ENCODE data around the gene FARP1. TPM values are rescaled to one million over a fixed set of nuclear protein-coding genes. Genes with fewer than 3 reads are reported as not detected.

FARP1 gene
- total and polyA plus RNA-seq, 2 of the 8 experiments (the other 6 are each of a cell fraction or from before 2014, with no cell fraction given): 24.7 to 104 TPM

- FAIRE-seq (no peak), DNase-seq (ENCODE audit: low read depth in 1 of 2, low spot score in 2 of 2) (no peak)
- no peaks in the 10 kb centered on the region for H3K23me2 ChIP-seq (ENCODE audit: low read depth, low read length)
- ChIA-PET POLR2A (ENCODE audit: partially characterized antibody) (interaction anchor here (0.9 kb wide), 1 partner anchor 64 kb away, joined by 3 read pairs; no protein-coding TSS in a partner anchor), CTCF (ENCODE audit: partially characterized antibody) (interaction anchor here (0.6 to 9.6 kb wide), 4 partner anchors 12 to 66 kb away, joined by 3 to 115 read pairs (median 4); no protein-coding TSS in a partner anchor)
- no peak overlapping the region for H2AFZ ChIP-seq (ENCODE audit: low read length)
- no peak overlapping the region for H2AK5ac ChIP-seq (ENCODE audit: low read depth, low read length)
- H2BK5ac ChIP-seq (ENCODE audit: low read depth, low read length): no peak overlapping the region; the same call in 1 of the 2 replicates
- H2BK120ac ChIP-seq (replicated peaks; ENCODE audit: low read depth, low read length): no peak overlapping the region
- H3K14ac ChIP-seq (ENCODE audit: insufficient read length): no peak overlapping the region
- no peak overlapping the region for H3K27ac ChIP-seq (ENCODE audit: low read depth, low read length)
- H3K27me3 ChIP-seq (replicated peaks in 1 of 4; ENCODE audit: control insufficient read depth in 3 of 4, extremely low read depth in 1 of 4, insufficient read depth in 3 of 4, low read length in 3 of 4): no peaks in the 10 kb centered on the region
- peaks cover 12% of the 10 kb centered on the region for H3K79me1 ChIP-seq (ENCODE audit: low read depth, low read length)
- H3K18ac ChIP-seq (ENCODE audit: extremely low read depth, low read length): no peak overlapping the region
- no peak overlapping the region for H4K91ac ChIP-seq (replicated peaks; ENCODE audit: insufficient read length, low read length)
- no peak overlapping the region for H3K56ac ChIP-seq (replicated peaks; ENCODE audit: insufficient read length, low read depth, low read length)
- no peak overlapping the region for H2BK15ac ChIP-seq (ENCODE audit: low read length)
- no peak overlapping the region for H4K5ac ChIP-seq (ENCODE audit: insufficient read length, low read depth, low read length)
- H3K4me3 ChIP-seq (ENCODE audit: extremely low read depth in 1 of 4, insufficient read depth in 2 of 4, low read depth in 3 of 4, low read length in 4 of 4): no peak overlapping the region
- no peak overlapping the region for H2BK20ac ChIP-seq (ENCODE audit: low read length)
- peaks cover 11 to 44% (median 18%) of the 10 kb centered on the region in 4 experiments for H3K36me3 ChIP-seq (ENCODE audit: control insufficient read depth in 2 of 4, insufficient read depth in 4 of 4, low read length in 3 of 4)
- H3K4me2 ChIP-seq (ENCODE audit: insufficient read depth in 1 of 2, low read depth in 2 of 2, low read length in 2 of 2): no peak overlapping the region
- no peak overlapping the region for H3K4ac ChIP-seq (replicated peaks; ENCODE audit: insufficient read length, low read depth, low read length)
- H4K8ac ChIP-seq (ENCODE audit: extremely low read depth, insufficient read depth, low read length): no peak overlapping the region
- H3K9me3 ChIP-seq (ENCODE audit: insufficient read depth in 2 of 2, low read depth in 1 of 2, low read length in 1 of 2): no peaks in the 10 kb centered on the region
- peaks cover 7 to 18% of the 10 kb centered on the region in 2 experiments for H4K20me1 ChIP-seq (replicated peaks in 1 of 2; ENCODE audit: control insufficient read depth in 1 of 2, insufficient read depth in 2 of 2, low read length in 2 of 2)
- H2BK12ac ChIP-seq (ENCODE audit: low read depth, low read length): no peak overlapping the region
- peaks cover 0 to 20% of the 10 kb centered on the region in 2 experiments; a peak in 2 of 4 replicates for H3K79me2 ChIP-seq (ENCODE audit: control insufficient read depth in 1 of 2, insufficient read depth in 2 of 2, low read length in 2 of 2)
- peaks cover 0 to 3% (median 1%) of the 10 kb centered on the region in 4 experiments; a peak in 1 of 7 replicates for H3K4me1 ChIP-seq (replicated peaks in 1 of 4; ENCODE audit: control insufficient read depth in 3 of 4, insufficient read depth in 4 of 4, low read length in 3 of 4)
- 94% methylated on average over 8 of the region's 8 CpGs; no CpG with 5 or more reads in 1 of the 2 experiments for WGBS, 2 experiments (ENCODE audit: extremely low coverage in 1 of 2, insufficient coverage in 1 of 2, insufficient read length in 1 of 2, insufficient replicate concordance in 2 of 2, low coverage in 1 of 2, low lambda C conversion rate in 2 of 2, missing lambda C conversion rate in 1 of 2)
- no peak overlapping the region; a peak in 1 of 7 replicates for H3K9ac ChIP-seq (replicated peaks in 1 of 4; ENCODE audit: extremely low read depth in 1 of 4, low read depth in 3 of 4, low read length in 3 of 4)
- no peak overlapping the region for H3K23ac ChIP-seq (ENCODE audit: insufficient read length)
- TF ChIP-seq ZNF274 (IDR thresholded peaks at IDR 0.05; ENCODE audit: borderline replicate concordance, extremely low read depth, low read length): no peak
- no peak for TF ChIP-seq SIRT6 (IDR thresholded peaks at IDR 0.05; ENCODE audit: low read length)
Observed at GRCh38 chr13:98462946-98463345, 320.1 kb downstream of the FARP1 start.

Data from H1 (cell line).